ENCODE results near the gene CTSF.
"Not testable (repeated sequence)": the region's sequence is repeated elsewhere in the genome, so short reads cannot be mapped to it uniquely, and the experiment has no call there.

CTSF gene

GRCh38 chr11:66543263-66544107, 24.9 kb downstream of the CTSF start:
- TF ChIP-seq ZNF384 (IDR thresholded peaks at IDR 0.05) (no peak), CTBP1 (IDR thresholded peaks at IDR 0.05; ENCODE audit: borderline replicate concordance) (no peak), BHLHE40 (IDR thresholded peaks at IDR 0.05; ENCODE audit: borderline replicate concordance) (no peak), FOXA1 (IDR thresholded peaks at IDR 0.05) (no peak), TARDBP (IDR thresholded peaks at IDR 0.05) (no peak), NFRKB (IDR thresholded peaks at IDR 0.05) (no peak), FOXM1 (IDR thresholded peaks at IDR 0.05; ENCODE audit: borderline replicate concordance) (no peak), PKNOX1 (IDR thresholded peaks at IDR 0.05) (no peak), LEF1 (IDR thresholded peaks at IDR 0.05; ENCODE audit: borderline replicate concordance) (no peak), L3MBTL2 (conservative IDR thresholded peaks at IDR 0.05) (no peak), HDGF (IDR thresholded peaks at IDR 0.05; ENCODE audit: borderline replicate concordance) (no peak), FOXK2 (IDR thresholded peaks at IDR 0.05) (no peak), ARNT (IDR thresholded peaks at IDR 0.05) (no peak), ELF4 (IDR thresholded peaks at IDR 0.05) (no peak), SP1 (IDR thresholded peaks at IDR 0.05) (no peak), SUZ12 (IDR thresholded peaks at IDR 0.05) (no peak)
- CTCF ChIA-PET, result no interaction called here
- no peak for DNase-seq (ENCODE audit: extremely low spot score)
- POLR2A ChIA-PET, result no interaction called here

GRCh38 chr11:66542362-66542761, 26.0 kb downstream of the CTSF start:
- POLR2A ChIA-PET, result no interaction called here
- CTCF ChIA-PET, result no interaction called here
- TF ChIP-seq LEF1 (IDR thresholded peaks at IDR 0.05; ENCODE audit: borderline replicate concordance) (no peak), FOXM1 (IDR thresholded peaks at IDR 0.05; ENCODE audit: borderline replicate concordance) (no peak), SUZ12 (IDR thresholded peaks at IDR 0.05) (no peak), CTBP1 (IDR thresholded peaks at IDR 0.05; ENCODE audit: borderline replicate concordance) (no peak)
- DNase-seq (ENCODE audit: extremely low spot score), result no peak

- no peak for TF ChIP-seq NFRKB (IDR thresholded peaks at IDR 0.05)
- TF ChIP-seq SP1 (IDR thresholded peaks at IDR 0.05), result no peak
- no peak for TF ChIP-seq ZNF384 (IDR thresholded peaks at IDR 0.05)
- TF ChIP-seq FOXA1 (IDR thresholded peaks at IDR 0.05), result no peak
- no peak for TF ChIP-seq ARNT (IDR thresholded peaks at IDR 0.05)
- TF ChIP-seq PKNOX1 (IDR thresholded peaks at IDR 0.05), result no peak
- TF ChIP-seq HDGF (IDR thresholded peaks at IDR 0.05; ENCODE audit: borderline replicate concordance), result no peak
- no peak for TF ChIP-seq CTBP1 (IDR thresholded peaks at IDR 0.05; ENCODE audit: borderline replicate concordance)
- no peak for TF ChIP-seq TARDBP (IDR thresholded peaks at IDR 0.05)
- TF ChIP-seq BHLHE40 (IDR thresholded peaks at IDR 0.05; ENCODE audit: borderline replicate concordance), result no peak
- POLR2A ChIA-PET, result no interaction called here
- no peak for DNase-seq (ENCODE audit: extremely low spot score)
- CTCF ChIA-PET, result no interaction called here
Observed at GRCh38 chr11:66541892-66542291, 26.5 kb downstream of the CTSF start.

- DNase-seq (ENCODE audit: extremely low spot score); CTCF ChIA-PET; POLR2A ChIA-PET: not testable (repeated sequence)
Observed at GRCh38 chr11:66540598-66540997, 27.8 kb downstream of the CTSF start.

- DNase-seq (ENCODE audit: extremely low spot score), result no peak
- TF ChIP-seq FOXM1 (IDR thresholded peaks at IDR 0.05; ENCODE audit: borderline replicate concordance) (no peak), HDGF (IDR thresholded peaks at IDR 0.05; ENCODE audit: borderline replicate concordance) (no peak), SUZ12 (IDR thresholded peaks at IDR 0.05) (no peak), CTBP1 (IDR thresholded peaks at IDR 0.05; ENCODE audit: borderline replicate concordance) (no peak), FOXA1 (IDR thresholded peaks at IDR 0.05) (no peak), LEF1 (IDR thresholded peaks at IDR 0.05; ENCODE audit: borderline replicate concordance) (no peak), NFRKB (IDR thresholded peaks at IDR 0.05) (no peak), SP1 (IDR thresholded peaks at IDR 0.05) (no peak), TARDBP (IDR thresholded peaks at IDR 0.05) (no peak), FOXK2 (IDR thresholded peaks at IDR 0.05) (no peak), ARNT (IDR thresholded peaks at IDR 0.05) (no peak)
- ChIA-PET CTCF (no interaction called here), POLR2A (no interaction called here)
Observed at GRCh38 chr11:66539870-66540213, 28.6 kb downstream of the CTSF start.

GRCh38 chr11:66539170-66539869, 29.1 kb downstream of the CTSF start:
- DNase-seq (ENCODE audit: extremely low spot score), result no peak
- ChIA-PET POLR2A (no interaction called here), CTCF (no interaction called here)
- TF ChIP-seq LEF1 (IDR thresholded peaks at IDR 0.05; ENCODE audit: borderline replicate concordance) (no peak), ZNF384 (IDR thresholded peaks at IDR 0.05) (no peak), FOXM1 (IDR thresholded peaks at IDR 0.05; ENCODE audit: borderline replicate concordance) (no peak), BHLHE40 (IDR thresholded peaks at IDR 0.05; ENCODE audit: borderline replicate concordance) (no peak), TARDBP (IDR thresholded peaks at IDR 0.05) (no peak), L3MBTL2 (conservative IDR thresholded peaks at IDR 0.05) (no peak), SUZ12 (IDR thresholded peaks at IDR 0.05) (no peak), HDGF (IDR thresholded peaks at IDR 0.05; ENCODE audit: borderline replicate concordance) (no peak), ELF4 (IDR thresholded peaks at IDR 0.05) (no peak), PKNOX1 (IDR thresholded peaks at IDR 0.05) (no peak), SP1 (IDR thresholded peaks at IDR 0.05) (no peak), NFRKB (IDR thresholded peaks at IDR 0.05) (no peak), CTBP1 (IDR thresholded peaks at IDR 0.05; ENCODE audit: borderline replicate concordance) (no peak), FOXK2 (IDR thresholded peaks at IDR 0.05) (no peak), FOXA1 (IDR thresholded peaks at IDR 0.05) (no peak), ARNT (IDR thresholded peaks at IDR 0.05) (no peak)
